H1 (cell line): ENCODE results near the gene ALDH1L2. TPM values are rescaled to one million over a fixed set of nuclear protein-coding genes. Genes with fewer than 3 reads are reported as not detected.
A peak's percentile ranks its signal among the peaks of the same experiment; 100 is the strongest.

Source experiments
- RBBP5 ChIP-seq: IDR thresholded peaks from 2 replicates; pipeline ENCODE4 v1.7.1; 2012; ENCODE audit warnings: low read depth, mild to moderate bottlenecking, inconsistent platforms, low read length, moderate library complexity, borderline replicate concordance
- polyA plus RNA-seq, 7 experiments: library from polyadenylated mRNA; depleted of rRNA in 3 of 7; stranded (reverse) in 5 of 7; unstranded in 2 of 7; fragments of >200 nt in 5 of 7; fragments of 200-250 nt in 2 of 7; gene quantifications; 1 replicate in 5 of 7; 2 replicates in 1 of 7; 4 replicates in 1 of 7; pipeline versions ENCODE4 v1.2.1 to v1.2.3, GENCODE V29; 2011 to 2013; ENCODE audit warnings: missing spikeins in 2 of 7, mixed read lengths in 2 of 7
- total RNA-seq: library from RNA; stranded (reverse); fragmentation: NEBNext Ultra II Directional; extraction: Animal tissue kit (Norgen Biotek cat#: 25700); gene quantifications from 2 replicates; pipeline ENCODE4 v1.2.1, GENCODE V29; 2021

ALDH1L2 gene
- total and polyA plus RNA-seq, 2 of the 8 experiments (the other 6 are each of a cell fraction or from before 2014, with no cell fraction given): 3.7 to 7.2 TPM

GRCh38 chr12:105107494-105108371 lies 23.5 kb upstream of the ALDH1L2 start, which contains the start of gene WASHC4 (continued):
- peak; percentile 92 for TF ChIP-seq RBBP5
